DMS 273 treated with DMSO at 0.1 percent for 48 hours (cell line): ENCODE data around the gene SSUH2.

Source experiments
- DNase-seq: peaks from one replicate; lab custom pipeline; 2025; lab: John Stamatoyannopoulos, UW

The SSUH2 gene

GRCh38 chr3:8640223-8640622 is 4.4 kb downstream of the SSUH2 start:
- no peak for DNase-seq

DNA sequence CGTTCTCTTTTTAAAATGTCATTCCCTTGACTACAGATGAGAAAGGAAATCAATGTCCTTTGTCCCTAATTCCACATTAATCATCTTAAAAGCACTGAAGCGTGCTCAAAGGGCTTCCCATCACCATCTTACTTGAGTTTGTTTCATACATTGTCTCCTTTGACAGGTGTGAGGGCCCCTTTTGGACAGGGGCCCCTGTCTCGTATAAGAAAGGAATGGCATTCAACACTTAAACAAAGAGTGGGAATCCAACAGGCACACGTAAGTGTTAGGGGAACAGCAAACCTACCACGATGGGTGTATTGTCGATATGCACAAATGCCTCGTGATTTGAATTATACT is 5.0 kb downstream of the SSUH2 start:
- DNase-seq, result no peak

DNA sequence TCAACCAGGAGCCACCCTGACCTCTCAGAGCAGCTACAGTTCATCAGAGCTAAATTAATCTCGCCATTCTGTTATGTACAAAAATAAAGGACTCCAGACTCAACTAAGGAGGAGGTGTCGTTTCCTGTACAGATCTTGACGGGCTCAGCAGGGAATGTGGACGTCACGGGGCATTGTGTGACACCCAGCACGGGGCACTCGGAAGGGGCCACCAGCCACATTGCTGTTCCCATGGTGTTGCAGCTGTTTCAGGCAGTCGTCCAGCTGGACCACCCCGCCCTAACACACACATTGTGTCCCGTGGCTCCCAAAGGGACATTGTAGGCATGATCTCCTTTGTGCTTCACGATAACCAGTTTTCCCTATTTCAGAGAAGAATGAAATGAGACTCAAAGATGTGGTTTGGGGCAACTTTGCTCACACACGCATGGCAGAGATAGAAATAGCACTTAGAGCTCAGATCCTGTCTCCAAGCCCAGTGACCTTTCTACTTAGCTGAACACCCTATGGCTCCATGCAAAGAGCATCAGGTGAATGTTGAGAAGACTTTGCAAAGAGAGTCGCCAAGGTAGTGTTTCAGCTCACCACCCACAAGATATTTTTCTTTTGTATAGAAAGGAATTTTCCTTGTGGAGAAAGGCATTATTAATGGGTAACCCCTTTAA is 5.5 kb downstream of the SSUH2 start:
- no peak for DNase-seq

GRCh38 chr3:8637348-8637747 is 7.2 kb downstream of the SSUH2 start:
- DNase-seq, result no peak

GRCh38 chr3:8635631-8636030 is 9.0 kb downstream of the SSUH2 start:
- DNase-seq, result no peak

- DNase-seq, result no peak
These were observed 9.5 kb downstream of the SSUH2 start for GRCh38 chr3:8635125-8635524.

GRCh38 chr3:8632402-8633237 is 12.0 kb downstream of the SSUH2 start:
- DNase-seq, result no peak

DNA sequence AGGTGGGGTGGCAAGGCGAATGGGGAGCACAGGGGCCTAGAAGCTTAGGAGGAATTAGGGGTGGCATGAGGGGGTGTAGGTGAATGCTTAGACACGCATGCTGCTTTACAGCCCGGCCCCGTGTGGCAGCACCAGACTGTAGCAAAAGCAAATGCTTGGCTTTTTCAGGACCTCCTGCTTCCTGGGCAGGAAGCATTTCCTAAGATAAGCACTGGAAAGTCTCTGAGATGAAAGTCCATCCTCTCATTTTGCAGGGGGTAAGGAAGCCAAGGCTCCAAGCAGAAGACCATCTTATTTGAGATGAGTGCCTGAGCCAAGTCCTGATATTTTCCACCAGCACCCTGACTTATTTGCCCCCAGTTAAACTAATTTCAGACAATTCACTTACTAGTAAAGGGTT is 12.9 kb downstream of the SSUH2 start:
- DNase-seq, result no peak

- DNase-seq, result no peak
These were observed 15.2 kb downstream of the SSUH2 start for GRCh38 chr3:8629151-8630021.

- no peak for DNase-seq
These were observed 16.6 kb downstream of the SSUH2 start for GRCh38 chr3:8627949-8628348.

- DNase-seq, result no peak
These were observed 17.2 kb downstream of the SSUH2 start for GRCh38 chr3:8627201-8627940.

DNA sequence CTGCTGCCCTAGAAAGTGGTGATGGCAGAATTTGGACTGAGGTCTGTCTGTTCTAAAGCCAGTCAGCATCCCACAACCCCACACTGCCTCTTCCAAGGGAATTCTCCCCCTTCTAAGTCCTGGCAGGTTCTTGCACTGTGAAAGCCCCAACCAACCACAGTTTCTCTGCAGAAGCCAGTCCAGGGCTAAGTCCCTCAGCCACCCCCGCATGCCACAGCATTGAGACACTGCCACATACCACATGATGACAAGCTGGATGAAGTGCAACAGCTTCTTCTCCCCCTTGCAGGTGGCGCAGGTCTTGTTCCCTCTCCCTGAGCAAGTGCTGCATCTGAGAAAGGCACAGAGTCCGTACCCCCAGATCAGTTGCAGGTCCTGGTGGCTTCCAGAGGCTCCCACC is 18.6 kb downstream of the SSUH2 start:
- no peak for DNase-seq

DNA sequence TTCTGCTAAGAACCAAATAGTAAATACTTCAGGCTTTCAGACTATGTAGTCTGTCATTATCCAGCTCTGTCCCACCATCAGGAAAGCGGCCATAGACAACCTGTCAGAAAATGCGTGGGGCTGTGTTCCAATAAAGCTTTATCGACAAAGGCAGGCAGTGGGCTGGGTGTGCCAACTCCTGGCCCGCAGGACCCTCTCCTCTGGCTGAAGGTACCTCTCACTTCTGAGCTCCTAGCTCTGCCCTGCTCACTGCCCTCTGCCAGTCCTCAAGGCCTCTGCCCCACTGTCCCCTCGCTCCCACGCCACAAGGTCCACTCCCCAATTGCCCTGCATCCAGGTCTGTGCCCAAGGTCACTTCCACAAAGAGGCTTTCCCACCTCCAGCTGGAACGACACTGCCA is 20.0 kb downstream of the SSUH2 start:
- DNase-seq, result no peak

GRCh38 chr3:8623741-8624140 is 20.9 kb downstream of the SSUH2 start:
- DNase-seq, result no peak

- DNase-seq, result no peak
These were observed 21.5 kb downstream of the SSUH2 start for GRCh38 chr3:8622873-8623691.

GRCh38 chr3:8621872-8622271 is 22.7 kb downstream of the SSUH2 start:
- no peak for DNase-seq

DNA sequence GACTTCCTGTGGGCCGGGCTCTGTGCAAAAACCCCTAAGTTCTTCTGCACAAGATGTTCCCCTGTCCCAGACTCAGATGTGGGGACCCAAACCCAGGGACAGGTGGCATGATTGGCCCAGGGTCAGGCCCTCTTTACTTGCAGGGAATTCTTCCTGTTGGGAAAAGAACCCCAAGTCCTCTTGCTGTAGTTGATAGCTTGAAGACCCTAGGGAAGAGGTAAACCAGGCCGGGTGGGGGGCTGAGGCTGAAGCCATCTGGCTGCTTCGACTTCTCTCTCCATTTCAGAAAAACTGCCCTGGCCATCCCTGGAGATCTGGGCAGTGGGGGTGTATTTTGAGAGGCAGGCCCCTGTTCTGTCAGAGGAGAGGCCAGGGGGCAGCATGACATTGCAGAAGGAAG is 23.5 kb downstream of the SSUH2 start:
- DNase-seq, result no peak

GRCh38 chr3:8619548-8619947 is 25.1 kb downstream of the SSUH2 start:
- DNase-seq, result no peak

- no peak for DNase-seq
These were observed 25.6 kb downstream of the SSUH2 start for GRCh38 chr3:8618950-8619349.

DNA sequence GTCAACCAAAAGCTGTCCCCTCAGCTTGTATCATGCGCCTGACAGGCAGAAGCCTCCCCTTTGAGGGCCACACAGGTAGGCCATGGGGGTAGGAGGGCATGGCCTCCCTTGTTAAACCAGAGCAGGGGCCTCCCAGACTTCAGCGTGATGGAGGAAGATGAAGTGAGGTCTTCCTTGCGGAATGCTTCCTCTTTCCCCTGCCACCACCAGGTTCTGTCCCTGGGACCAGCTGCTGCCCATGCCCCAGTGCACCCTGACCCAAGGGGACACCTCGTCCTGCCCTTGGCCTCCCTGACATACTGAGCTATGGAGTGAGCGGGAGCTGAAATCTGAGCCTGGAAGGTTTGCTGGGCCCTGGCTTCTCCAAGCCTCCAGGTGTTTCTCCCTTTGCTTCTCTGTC is 26.7 kb downstream of the SSUH2 start:
- no peak for DNase-seq

- DNase-seq, result no peak
These were observed 33.6 kb downstream of the SSUH2 start for GRCh38 chr3:8610951-8611350.
